Measurements from ENCODE around the gene SF3B5.
"Not testable (repeated sequence)": the region's sequence is repeated elsewhere in the genome, so short reads cannot be mapped to it uniquely, and the experiment has no call there.

SF3B5 gene

DNA sequence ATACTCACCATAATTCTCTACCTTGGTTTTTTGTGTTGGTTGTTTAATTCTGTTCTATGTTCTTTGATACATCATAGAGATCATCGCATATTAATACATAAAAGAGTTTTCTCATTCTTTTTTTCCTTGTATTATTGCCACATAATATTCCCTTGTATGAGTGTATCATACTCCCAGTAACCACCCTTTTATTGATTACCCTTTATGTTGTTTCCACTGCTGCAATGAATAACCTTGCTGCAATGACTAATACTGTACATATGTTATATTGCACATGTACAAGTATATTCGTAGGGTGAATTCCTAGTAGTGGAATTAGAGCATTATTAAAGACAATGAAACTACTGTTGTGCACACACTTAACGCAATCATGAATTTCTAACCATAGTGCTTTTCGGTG, 9.1 kb upstream of the SF3B5 start:
- DNase-seq: no peak

DNA sequence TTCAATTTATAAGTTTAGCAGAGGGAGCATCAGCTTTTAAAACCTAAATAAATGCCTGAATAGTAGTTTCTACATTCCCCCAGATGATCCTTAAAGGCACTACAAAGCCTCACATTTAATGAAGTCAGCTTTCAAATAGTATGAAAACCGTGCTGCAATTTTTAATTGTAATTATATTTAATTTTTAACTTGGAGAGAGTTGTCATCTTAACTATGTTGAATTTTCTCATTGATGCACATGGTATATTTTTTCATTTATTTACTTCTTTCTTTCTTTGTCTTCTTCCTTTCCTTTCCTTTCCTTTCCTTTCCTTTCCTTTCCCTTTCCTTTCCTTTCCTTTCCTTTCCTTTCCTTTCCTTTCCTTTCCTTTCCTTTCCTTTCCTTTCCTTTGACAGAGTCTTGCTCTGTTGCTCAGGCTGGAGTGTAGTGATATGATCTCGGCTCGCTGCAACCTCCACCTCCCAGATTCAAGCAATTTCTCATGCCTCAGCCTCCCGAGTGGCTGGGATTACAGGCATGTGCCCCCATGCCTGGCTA, 7.7 kb upstream of the SF3B5 start:
- no peak for DNase-seq

DNA sequence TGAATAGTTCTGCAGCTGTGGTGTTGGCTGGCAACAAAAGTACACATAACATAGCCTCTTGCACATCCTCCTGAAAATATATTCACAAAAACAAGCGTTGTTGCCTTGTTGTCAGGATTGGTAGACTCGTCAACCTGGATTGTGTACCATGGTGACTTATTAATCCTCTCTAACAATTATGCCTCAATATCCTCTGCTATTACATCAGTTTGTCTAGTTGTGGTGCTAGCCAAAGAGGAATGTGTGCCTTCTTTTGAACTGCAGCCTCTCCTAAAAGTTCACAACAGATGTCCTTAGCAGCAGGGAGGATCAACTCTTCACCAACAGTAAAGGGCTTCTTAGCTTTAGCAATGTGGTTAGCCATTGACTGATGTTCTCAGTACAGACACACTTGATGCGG, 3.6 kb upstream of the SF3B5 start:
- DNase-seq: no peak

DNA sequence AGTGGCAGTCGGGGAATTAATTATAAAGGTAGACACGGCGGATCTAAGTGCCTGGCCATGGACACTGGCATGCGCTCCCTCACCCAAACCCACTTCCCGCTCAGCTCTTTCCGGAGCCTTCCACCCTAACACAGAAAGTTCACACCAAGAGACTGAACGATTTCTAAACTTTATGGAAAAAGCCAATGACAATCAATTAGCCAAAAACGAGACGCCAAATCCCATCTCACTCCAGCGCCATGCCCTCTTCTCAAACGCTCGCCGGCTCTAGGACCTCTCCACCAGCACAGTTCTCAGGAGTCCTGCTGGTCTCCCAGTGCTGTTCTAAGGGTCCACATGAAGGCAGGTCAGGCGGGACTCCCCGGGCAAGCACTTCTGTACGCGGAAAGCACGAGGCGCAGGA, 641 bp downstream of the SF3B5 start:
- no peak for DNase-seq

DNA sequence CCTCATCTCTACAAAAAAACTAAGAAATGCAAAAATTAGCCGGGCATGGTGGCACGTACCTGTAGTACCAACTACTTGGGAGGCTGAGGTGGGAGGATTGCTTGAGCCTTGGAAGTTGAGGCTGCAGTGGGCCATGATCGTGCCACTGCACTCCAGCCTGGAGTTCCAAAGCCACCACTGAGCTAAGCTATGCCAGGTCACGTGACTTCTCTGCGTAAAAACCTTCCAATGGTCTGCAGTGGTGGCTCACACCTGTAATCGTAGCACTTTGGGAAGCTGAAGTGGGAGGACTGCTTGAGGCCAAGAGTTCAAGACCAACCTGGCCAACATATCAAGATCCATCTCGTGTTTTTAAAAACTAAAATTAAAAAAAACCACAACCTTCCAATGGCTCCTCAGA, 1.7 kb downstream of the SF3B5 start:
- no peak for DNase-seq

DNA sequence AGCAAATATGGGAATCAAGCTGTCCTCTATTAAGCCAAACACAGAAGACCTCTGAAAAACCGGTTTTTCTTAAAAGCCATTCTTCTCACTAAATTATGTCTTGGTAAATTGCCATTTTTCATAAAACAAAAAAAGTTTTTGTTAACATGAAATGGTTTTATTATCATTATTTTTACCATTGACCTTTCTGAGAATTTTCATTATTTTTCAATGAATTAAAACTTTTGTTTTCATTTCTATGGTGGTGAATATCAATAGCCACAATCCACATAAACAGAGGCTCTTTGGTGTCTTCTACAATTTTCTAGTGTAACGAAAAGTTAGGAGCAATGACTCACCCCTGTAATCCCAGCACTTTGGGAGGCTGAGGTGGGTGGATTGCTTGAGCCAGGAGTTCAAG, 2.1 kb downstream of the SF3B5 start:
- DNase-seq: no peak

DNA sequence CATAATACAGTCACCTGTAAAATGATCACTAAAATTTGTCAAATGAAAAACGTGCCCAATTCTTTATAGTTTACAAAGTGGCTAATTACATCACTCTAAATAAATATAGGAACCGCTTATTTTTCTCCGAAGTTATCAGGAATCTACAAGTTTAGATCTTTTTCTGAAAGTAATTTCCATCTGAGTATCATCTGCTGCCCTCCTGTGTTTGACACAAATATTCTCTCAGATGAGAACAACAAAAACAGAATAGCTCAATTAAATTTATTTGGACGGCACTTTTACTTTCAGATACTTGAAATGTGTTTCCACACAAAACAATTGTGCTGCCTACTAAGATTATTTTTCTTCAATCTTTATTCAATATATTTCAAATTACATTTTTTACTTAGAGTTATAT, 5.0 kb downstream of the SF3B5 start:
- no peak for DNase-seq

DNA sequence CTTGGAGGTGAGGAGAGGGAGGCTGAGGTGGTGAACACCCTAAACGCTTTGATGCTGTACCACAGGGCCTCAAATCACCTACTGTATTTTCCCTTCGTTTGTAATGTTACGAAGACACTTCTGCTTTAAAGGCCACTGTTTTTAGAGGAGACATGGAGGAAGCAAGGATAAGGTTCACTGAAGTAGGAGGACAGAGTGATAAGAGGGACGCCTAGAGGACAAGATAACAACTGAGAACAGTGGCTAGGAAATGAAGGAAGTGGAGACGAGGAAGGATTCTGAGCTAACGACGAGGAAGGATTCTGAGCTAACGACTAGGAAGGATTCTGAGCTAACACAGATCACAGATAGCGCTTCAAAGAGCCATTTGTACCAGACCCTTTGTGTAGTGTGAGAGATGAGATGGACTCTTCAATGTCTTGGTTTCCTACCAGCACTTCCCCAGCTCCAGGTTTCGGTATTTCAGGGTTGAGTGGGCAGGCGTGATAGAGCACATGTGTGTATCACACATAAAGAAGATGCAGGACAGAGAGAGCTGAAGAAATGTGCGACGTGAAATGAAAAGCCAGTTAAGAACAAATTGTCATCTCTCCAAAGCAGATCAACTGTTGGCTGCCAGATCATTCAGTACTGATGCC, 7.5 kb downstream of the SF3B5 start:
- DNase-seq: no peak

DNA sequence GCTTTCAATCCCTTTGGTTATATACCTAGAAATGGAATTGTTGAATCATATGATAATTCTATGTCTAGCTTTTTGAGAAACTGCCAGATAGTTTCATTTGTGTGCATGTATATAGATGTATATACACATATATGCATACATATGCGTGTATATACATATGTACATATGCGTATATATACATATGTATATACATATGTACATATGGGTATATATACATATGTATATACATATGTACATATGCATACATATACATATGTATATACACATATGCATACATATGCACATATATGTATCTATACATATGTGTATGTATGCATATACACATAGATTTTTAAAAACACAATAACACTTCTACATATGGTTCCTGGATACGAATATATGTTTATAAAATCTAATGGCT, 8.4 kb downstream of the SF3B5 start:
- no peak for DNase-seq

DNA sequence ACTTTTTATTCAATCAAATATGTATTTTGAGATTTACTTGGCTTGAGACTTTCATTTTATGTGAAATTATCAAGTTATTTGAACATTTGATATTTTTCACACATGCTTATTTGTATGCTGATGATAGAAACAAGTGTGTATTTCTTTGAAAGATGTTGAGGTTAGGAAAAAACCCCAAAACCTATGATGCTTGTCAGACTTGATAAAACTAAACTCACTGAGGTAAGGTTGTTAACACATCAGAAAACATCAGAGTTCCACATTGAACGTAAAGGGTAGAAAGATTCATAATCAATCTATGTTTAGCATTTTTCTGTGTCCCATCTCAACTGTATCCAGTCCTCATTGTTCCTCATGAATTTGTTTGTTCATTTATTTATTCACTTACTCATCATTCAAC, 12.2 kb downstream of the SF3B5 start:
- no peak for DNase-seq

DNA sequence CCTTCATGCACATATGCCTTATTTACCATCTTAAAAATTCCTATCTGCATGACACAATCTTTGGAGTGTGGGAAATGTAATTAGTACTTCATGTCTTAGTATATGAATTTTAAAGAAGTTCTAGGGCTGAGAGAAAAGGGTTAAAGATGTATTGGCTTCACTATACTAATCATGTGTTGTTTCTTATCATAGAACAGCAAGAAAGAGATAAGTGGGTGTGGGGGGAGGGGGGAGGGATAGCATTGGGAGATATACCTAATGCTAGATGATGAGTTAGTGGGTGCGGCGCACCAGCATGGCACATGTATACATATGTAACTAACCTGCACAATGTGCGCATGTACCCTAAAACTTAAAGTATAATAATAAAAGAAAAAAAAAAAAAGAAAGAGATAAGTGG, 13.0 kb downstream of the SF3B5 start:
- DNase-seq: not testable (repeated sequence)

DNA sequence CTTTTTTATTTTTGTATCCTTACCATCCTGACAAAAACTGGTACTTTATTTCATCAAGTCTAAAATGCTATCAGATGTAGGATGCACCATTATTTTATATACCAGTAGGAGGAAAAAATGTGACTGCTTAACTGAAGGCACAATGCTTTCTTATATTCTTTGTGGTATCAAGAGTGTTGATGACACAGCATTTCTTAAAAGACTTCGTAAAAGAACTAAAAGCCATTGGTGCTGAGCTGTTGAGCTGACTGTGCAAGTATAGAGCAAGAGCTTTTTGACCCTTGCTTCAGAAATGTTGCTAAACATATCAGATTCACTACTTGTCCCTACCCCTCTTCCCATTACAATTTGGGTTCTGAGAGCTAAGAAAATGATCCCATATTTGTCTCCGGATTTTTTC, 17.5 kb downstream of the SF3B5 start:
- DNase-seq: no peak

DNA sequence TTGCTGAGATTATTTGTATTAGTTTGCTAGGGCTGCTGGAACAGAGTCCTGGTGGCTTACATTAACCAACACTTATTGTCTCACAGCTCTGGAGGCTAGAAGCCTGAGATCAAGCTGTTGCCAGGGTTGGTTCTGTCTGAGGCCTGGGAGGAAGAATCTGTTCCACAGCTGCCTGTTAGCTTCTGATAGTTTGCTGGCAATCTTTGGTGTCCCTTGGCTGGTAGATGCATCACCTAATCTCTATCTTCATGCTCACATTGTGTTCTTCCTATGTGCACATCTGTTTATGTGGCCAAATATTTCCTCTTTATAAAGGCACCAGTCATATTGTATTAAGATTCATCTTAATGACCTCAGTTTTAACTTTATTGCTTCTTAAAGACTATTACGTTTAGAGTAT, 19.5 kb downstream of the SF3B5 start:
- no peak for DNase-seq

DNA sequence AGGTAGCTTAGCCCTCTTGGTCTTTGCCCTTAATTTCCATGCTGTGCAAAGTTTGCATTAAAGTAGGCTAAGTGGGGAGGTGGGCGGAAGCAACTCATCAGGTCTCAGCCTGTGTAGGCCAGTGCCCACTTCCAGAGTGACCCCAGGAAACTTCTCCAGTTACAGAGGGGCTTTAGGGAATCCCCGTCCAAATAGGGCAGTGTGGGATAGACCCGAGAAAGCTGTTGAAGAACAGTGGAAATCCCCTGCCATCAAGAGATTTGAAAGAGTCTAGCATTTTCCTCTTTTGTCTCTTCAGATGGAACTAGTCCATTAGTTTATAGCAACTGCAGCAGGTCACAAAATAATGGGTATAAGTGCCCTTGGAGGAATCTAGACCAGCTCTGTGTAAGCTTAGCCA, 20.2 kb downstream of the SF3B5 start:
- DNase-seq: no peak

DNA sequence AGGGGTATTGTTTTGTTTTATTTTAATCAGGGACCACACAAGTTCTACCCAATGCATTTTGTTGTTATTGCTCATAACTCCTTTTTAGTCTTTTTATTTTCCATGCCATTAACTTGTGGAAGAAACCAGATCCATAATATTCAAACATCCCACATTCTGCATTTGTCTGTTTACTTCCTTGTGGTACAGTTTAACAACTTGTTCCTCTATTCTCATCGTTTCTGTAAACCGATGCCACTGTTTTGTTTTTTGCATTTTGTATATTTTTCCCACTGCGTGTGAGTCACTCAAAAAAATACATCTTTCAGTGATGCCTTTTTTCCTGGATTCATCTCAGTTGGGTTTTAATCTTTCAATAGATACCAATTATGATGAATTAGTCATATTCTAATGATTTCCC, 22.3 kb downstream of the SF3B5 start:
- DNase-seq: no peak

DNA sequence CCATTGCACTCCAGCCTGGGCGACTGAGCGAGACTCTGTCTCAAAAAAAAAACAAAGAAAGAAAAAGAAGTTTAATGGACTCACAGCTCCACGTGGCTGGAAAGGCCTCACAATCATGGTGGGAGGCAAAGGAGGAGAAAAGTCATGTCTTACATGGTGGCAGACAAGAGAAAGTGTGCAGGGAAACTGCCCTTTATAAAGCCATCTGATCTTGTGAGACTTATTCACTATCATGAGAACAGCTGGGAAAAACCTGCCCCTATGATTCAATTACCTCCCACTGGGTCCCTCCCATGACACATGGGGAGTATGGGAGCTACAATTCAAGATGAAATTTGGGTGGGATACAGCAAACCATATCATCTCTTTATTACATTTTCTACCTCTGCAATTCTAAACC, 25.9 kb downstream of the SF3B5 start:
- no peak for DNase-seq

DNA sequence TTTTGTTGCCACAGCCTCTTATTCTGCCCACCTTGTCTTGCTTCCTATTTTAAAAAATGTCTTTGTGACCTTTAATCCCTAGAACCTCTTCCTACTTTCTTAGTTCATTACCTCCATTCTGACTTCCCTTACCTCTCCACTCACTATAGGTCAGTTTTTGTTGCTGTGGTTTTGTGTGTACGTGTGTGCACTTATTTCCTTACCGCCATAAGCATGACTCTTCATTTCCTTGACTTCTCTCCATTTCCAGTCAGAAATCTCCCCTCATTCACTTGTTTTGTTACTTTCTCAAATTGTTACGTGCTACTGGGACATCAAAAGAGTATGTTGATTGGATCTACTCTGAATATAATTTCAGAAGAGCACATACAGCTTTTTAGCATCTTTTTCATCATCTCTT, 26.6 kb downstream of the SF3B5 start:
- DNase-seq: no peak

DNA sequence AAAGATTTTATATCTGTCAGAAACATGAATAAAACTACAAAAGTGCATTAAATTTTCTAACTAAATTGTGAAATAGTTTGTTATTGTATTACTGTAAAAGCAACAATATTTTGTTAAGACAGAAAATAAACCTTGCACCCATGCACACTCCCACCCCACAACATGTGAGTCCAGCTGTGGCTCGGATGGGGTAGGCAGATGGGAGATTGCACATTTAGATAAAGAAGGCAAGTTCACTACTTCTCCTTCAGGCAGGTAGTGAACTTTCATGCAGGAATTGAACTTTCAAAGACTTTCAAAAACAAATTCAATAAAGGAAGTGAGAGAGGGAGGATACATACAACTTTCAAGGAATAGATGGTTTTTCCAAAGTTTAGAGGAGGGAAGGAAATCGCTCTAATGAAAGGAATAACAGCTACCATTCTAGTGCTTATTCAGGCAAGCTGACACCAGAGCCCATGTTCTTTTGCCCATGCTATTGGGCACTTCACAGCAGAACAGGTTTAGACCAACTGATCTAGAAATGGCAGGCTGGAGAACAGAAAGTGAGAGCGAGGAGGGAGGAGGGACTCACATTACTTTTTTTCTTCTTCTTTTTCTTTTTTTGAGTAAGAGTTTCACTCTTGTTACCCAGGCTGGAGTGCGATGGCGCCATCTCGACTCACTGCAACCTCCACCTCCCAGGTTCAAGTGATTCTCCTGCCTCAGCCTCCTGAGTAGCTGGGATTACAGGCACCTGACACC, 28.5 kb downstream of the SF3B5 start:
- no peak for DNase-seq

DNA sequence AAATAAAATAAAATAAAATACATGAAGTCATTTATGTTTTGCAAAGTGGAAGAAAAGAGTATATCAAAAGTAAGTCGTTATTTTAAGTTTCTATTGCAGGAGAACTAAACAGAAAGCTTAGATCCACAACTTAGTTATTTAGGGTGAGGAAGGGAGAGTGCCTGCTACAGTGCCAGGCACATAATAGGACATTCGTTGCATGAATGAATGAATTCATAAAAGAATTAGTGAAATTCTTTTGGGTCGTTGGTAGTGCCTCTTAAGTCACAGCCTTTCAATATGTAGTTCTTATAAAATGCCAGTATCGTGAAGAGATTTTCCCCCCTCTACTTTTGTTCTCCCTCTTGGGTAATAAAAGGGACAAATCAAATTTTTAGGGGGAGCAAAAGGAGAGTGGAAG, 29.1 kb downstream of the SF3B5 start:
- DNase-seq: no peak

DNA sequence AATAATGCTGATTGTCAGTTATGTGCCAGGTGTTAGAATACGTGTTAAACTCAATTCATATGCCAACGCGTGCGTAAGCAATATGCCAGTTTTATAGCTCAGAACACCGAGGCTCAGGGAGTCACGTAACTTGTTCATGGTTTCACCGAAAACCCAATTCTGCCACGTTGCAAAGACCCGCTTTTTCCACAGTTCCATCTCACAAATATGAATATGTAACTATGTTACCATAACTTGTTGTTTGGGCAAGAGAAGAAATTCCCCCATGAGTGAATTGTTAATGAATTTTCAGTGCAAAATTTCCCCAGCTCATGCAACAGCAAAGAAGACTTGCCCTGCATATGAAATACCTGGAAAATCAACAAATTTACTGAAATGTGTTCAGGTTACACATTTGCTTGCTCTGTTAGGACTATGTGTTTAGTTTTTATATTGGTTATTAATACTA, 30.1 kb downstream of the SF3B5 start:
- no peak for DNase-seq

DNA sequence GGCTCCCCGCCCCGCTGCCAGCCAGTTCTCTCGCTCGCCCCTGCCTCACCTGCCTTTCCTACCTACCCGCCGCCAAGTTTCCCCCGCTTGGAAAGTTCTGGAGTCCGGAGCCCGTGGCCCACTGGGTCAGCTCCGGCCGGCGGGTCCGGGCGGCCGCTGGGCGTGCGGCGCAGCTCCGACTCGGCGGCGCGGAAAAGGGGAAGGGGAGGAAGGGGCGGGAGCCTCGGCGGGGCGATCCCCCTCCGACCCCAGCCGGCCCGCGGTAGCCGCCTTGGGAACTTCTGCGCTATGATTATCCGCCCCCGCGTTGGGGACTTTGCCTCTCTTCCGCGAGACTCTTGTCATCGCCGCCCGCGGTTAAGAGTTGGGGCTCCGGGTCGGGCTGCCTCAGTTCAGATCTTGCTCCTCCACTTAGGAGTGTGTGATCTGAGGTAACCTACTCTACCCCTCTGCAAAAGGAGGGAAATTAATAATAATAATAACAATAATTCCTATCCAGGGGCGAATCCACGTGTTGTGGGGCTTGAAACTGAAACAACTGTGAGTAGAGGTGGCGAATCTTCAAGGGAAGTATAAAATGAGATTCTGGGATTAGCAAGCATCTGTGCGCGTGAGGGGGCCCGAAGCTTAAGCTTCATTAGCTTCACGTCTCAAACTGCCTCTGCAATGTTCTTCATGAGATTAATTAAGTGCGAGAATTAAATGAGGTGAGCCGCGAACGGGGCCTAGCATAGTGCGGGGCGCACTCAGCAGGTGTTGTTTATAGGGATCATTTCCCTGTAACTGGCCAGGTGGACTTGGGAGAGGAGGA, 30.8 kb downstream of the SF3B5 start:
- DNase-seq: no peak

DNA sequence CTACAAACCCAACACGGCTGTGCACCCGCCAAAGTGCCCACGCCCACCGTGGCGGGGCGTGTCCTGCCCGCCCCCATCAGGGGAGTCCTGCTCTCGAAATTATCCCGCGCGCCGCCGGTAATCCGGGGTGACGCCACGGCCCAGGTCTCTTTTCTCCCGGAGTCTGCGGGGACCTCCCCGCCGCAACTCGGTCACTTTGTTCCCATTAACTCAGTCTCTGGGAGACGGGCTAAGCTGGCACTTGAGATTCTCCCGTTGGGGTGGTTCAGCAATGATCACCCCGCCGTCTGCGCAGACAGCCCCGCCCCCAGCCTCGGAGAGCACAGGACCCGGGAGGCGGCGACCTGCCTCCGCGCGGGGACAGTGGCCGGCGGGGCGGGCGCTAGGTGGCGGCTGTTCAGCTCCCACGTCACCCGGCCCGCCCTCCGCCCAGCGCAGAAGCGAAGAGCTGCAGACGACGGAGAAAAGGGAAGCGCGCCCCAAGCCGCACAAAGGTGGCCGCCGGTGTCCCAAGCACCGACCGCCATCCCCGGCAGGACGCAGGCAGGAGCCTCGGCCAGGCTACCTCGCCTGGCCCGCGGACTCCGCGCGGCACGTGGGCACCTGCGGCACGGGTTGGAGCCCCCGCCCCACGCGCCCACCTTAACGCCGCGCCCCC, 31.5 kb downstream of the SF3B5 start:
- no peak for DNase-seq

DNA sequence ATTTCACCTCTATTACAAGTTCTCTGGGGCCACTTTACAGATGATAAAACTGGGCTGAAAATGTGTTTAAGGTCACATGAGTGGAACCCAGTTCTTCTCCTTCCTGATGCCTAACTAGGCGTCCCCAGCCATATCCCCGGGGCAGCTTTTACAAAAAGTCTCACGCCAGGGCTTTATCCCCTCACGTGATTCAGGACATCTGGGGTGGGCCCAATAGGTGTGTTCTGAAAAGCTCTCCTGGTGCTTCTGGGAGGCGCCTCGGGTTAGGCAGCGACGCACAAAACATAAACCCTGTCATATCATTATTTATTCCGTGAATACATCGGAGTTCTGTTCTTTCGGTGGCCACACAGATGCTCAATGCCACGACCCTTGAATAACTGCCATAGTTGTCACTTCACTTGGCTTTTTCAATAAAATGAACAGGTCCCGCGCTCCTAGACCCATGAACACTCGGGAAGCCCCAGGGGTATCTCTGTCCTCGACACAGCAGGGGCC, 32.1 kb downstream of the SF3B5 start:
- no peak for DNase-seq

All from NCI-H446 treated with DMSO at 0.1 percent for 48 hours (cell line).